ENCODE data around the gene VCAN.
A peak's percentile ranks its signal among the peaks of the same experiment; 100 is the strongest.
"Not testable (repeated sequence)": the region's sequence is repeated elsewhere in the genome, so short reads cannot be mapped to it uniquely, and the experiment has no call there.

VCAN gene

GRCh38 chr5:83471405-83472212 lies at the start of gene VCAN:
VCAN (plus strand) TSS chr5:83471744; CDS start chr5:83483519, 11,775 bp downstream.
- peak in 1 of 2 donors; percentile 58 for DNase-seq

GRCh38 chr5:83422284-83422683 lies 49.3 kb upstream of the VCAN start:
- DNase-seq = no peak

- no peak for DNase-seq
Measured at GRCh38 chr5:83426855-83427254, 44.7 kb upstream of the VCAN start.

DNA sequence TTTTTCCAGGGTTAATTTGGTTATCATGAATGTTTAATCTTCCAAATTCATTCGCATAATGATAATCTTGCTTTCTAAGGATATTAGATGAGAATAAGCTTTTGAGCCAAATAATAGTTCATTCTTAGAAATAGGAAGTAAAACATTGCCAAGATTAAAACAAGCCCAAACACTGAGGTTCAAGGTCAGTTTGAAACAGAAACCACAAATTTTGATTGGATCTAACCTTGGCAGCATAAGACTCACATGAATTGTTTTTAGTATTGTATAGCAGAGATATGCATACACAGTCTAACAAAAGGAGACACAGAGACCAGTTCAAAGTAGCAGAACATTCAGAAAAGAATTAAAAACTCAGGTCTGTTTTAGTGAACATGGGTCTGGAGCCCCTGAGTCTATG lies 43.4 kb upstream of the VCAN start:
- no peak for DNase-seq

DNA sequence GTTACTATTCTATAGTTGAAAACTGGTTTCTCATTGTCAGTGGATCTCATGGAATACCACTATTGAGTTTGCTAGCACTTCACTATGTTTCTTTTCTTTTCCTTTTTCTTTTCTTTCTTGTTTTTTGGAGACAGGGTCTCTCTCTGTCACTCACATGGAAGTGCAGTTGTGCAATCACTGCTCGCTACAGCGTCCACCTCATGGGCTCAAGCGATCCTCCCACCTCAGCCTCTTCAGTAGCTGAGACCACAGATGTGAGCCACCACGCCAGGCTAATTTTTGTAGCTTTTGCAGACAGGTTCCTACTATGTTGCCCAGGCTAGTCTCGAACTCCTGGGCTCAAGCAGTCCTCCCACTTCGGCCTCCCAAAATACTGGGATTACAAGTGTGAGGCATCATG lies 42.7 kb upstream of the VCAN start:
- no peak for DNase-seq

DNA sequence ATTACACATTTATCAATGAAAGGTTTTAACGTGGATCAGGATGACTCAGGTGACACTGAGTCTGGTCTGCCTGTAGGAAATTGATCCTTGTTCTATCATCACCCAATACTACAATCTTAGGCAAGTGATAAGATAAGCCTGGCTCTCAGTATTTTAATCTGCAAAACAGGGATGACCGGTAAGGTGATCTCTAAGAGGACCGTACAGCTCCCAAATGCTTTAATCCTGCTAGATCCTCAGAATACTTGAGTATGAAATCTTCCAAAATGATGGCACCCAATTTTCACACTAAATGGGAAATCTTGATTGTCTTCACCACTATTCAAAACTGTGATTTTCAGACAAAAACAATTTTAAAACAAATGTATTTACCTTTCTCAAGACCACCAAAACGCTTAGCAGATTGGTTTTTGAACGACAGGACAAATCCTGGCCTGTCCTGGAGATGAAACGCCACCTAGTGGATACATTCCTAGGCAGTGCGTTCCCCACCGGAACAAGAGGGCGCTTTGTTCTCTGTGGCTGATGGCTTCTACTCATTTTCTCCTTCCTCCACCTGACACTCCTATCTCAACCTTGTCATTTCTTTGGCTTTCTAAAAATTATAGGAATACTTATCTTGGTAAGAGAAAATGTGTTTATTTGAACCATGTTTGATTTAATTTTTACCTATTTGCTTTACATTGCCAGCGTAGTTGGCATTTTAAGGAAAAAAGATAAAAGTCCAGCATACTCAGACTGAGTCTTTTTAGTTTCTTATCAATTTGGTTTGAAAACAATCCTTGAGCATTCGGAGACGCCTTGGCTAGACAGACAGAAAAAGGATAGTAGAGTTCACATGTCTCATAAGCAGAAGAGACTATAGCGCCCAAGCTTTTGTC lies 41.2 kb upstream of the VCAN start:
- peak; percentile 43 to 61 for DNase-seq

GRCh38 chr5:83433891-83434290 lies 37.7 kb upstream of the VCAN start:
- DNase-seq = no peak

- no peak for DNase-seq
Measured at GRCh38 chr5:83434946-83435345, 36.6 kb upstream of the VCAN start.

DNA sequence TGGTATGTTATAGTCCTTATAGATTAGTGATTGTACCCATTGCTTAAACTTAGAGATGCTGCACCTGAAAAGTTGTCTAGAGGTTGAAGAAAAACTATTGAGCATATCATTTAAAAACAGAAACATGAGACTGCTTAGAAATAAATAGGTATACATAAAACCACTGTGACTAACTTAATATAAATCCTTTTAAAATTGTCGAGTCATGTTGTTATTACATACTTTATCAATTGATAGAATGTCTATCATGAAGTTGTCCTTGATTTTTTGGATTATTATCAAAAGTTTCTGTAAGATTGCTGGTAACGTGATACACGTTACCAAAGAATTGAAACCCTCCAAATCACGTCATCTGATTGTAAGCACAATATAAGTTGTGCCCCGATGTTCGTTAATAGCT lies 35.3 kb upstream of the VCAN start:
- no peak for DNase-seq

GRCh38 chr5:83437697-83438096 lies 33.8 kb upstream of the VCAN start:
- not testable (repeated sequence) for DNase-seq

DNA sequence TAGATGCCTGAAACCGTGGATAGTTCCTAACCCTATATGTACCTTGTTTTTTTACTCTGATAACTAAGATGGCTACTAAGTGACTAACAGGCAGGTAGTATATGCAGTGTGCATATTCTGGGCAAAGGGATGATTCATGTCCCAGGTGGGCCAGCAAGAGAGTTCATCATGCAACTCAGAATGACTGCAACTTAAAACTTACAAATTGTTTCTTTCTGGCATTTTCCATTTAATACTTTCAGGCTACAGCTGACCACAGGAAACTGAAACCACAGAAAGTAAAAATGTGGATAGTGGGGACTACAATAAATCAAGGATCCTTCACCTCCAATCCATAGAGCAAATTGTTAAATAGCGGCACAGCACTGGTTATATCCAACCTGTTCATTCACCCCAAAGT lies 30.7 kb upstream of the VCAN start:
- no peak for DNase-seq

DNA sequence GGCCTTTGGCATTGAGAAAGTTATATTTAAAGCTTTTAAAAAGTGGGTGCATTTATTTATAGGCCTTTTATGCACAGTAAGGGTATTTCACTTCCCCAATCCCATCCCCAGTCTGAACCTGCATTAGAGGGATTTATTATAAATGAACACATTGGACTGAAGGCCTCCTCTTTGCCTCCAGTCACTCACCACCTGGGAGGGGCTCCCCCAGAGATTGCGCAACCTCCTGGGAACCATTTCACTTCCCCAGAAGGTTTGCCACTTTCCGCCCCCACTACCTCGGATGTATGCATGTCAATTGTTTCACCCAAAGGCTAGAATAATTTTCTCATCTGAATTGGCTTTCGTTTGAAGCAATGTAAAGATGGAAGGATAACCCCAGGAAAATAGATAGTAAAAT lies 29.8 kb upstream of the VCAN start:
- no peak for DNase-seq

DNA sequence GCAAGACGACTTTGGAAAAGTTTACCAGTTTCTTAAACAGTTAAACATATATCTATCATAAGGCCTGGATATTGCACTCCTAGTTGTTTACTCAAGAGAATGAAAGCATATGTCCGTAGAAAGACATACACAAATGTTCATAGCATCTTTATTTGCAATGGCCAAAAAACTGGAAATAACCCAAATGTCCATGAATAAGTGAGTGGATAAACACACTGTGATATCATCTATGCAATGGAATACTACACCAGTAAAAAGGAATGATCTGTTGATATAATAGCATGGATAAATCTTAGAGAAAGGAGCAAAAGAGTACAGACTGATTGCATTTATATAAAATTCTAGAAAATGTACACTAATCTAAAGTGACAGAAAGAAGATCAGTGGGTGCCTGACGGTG lies 28.0 kb upstream of the VCAN start:
- DNase-seq = no peak

GRCh38 chr5:83444445-83444844 lies 27.1 kb upstream of the VCAN start:
- no peak for DNase-seq

- DNase-seq = no peak
Measured at GRCh38 chr5:83446253-83446947, 25.1 kb upstream of the VCAN start.

DNA sequence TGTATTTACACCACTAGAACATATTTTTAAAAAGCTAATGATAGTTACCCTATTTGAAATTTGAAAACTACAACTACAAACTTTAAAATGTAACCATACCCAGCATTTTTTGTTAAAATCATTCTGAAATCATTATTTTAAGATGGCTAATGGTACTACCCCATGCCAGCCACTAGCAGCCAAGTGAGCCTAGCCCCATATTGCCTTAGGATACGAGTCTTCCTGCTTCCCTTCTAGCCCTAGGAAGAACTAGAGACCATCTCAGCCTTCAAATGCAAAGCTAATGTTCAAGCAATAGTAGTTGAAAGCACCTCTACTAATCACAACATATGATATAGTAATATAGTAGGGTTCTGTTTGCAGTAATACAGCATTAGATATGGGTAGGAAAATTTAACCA lies 24.0 kb upstream of the VCAN start:
- DNase-seq = no peak

DNA sequence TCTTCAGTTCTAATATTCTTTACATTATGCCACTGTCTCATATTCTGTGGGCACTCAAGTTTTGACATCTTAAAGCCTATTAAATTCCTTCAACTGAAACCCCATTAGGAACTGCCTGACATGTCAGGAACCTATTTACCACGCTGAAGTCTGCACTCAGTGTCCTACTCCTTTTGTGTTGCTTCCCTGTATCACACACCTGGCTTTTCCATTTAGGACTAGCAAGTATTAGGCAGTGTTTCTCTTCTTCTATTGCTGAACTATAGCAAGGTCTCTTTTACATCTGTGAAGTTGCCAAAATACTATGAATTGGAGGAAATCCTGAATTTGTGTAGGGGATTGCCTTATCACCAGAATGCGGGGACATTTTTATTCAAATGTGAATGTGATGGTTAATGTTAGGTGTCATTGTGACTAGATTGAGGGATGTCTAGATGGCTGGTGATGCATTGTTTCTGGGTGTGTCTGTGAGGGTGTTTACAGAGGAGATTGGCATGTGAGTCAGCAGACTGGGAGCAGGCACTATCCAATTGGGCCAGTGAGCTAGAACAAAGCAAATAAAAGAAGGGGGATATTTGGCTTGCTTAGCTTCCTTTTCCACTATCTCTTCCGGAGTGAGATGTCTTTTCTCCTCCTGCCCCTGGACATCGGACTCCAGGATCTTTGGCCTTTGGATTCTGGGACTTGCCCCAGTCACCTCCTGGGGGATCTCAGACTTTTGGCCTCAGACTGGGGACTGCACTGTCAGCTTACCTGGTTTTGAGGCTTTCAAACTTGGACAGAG lies 21.2 kb upstream of the VCAN start:
- no peak for DNase-seq

DNA sequence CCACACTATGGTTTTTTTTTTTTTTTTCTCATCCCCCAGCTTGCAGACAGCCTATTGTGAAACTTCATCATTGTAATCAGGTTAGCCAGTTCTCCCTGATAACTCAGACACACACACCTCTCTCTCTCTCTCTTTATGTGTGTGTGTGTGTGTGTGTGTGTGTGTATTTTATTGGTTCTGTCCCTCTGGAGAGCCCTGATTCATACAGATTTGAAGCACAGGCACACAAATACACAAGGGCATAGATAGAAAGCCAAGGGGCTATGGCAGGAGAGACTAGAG lies 20.6 kb upstream of the VCAN start:
- DNase-seq = no peak

DNA sequence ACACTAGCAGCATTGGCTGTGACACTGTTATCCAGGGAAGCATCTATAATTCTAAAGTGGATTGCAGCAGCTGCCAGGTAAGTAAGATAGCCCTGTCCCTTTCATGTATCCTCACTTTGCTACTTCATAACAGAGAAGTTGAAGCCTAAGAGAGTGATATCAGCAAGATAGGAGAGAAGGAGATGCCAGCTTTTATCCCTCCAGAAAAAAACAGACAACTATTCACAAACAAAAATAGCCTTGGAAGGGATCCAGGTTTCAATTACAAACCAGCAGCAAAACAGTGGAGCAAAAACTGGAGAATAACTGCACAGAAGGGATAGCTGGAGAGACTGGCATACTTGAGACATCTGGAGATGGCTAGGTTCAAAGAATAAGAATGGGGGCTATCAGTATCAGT lies 19.6 kb upstream of the VCAN start:
- no peak for DNase-seq

DNA sequence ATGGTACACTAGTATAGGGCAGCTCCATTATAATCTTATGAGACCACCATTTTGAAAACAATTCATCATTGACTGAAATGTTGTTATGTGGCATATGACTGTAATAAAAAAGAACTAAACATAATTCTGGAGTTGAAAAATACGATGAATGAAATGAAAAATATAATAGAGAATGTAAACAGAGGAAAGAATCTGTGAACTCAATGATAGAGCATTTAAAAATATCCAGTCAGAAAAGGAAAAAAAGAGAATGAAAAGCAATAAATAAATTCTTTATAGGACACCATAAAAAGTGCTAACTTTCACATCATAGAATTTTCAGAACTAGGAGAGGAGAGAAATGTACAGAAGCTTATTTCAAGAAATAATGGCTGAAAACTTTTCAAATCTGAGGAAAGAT lies 17.6 kb upstream of the VCAN start:
- DNase-seq = no peak

GRCh38 chr5:83464261-83464660 lies 7.3 kb upstream of the VCAN start:
- DNase-seq = no peak

GRCh38 chr5:83467371-83468035 lies 4.0 kb upstream of the VCAN start:
- no peak for DNase-seq

Measured in CD4-positive, alpha-beta T cell treated with Interleukin-4 for 1 hour (primary cell).